Measurements from ENCODE around the gene APBB1IP. TPM values are rescaled to one million over a fixed set of nuclear protein-coding genes. Genes with fewer than 3 reads are reported as not detected.

APBB1IP gene
- total RNA-seq, 2 experiments from 2014 or later = 66.3 to 68.0 TPM

DNA sequence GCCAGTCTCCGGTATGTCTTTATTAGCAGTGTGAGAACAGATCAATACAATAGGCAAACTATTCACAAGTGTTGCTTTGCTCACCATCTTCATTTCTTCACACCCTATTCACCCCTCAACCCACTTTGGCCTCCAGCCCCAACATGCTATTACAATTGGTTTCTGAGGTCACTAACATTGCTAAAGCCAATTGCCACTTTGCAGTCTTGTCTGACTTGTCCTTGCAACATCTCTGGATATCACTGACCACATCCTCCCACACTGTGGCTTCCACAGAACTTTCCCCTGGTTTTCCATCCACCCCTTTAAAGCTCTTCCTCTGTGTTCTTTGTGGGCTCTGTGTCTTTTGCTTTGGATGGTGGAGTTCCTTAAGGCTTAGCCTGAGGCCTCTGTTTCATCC, 5.2 kb upstream of the APBB1IP start:
- H3K36me3 Mint-ChIP-seq = no peaks in the 10 kb centered on the region
- peaks cover 7% of the 10 kb centered on the region for H3K9me3 Mint-ChIP-seq
- no peak overlapping the region for H3K27ac Mint-ChIP-seq
- no peak for DNase-seq
- no peak overlapping the region for H3K4me3 Mint-ChIP-seq
- no peaks in the 10 kb centered on the region for H3K27me3 Mint-ChIP-seq
- H3K4me1 Mint-ChIP-seq = peaks cover 27% of the 10 kb centered on the region

GRCh38 chr10:26435852-26436251, 2.3 kb upstream of the APBB1IP start:
- Mint-ChIP-seq H3K4me1 (peaks cover 23% of the 10 kb centered on the region), H3K27ac (peak overlapping the region; percentile 78), H3K36me3 (peaks cover 6% of the 10 kb centered on the region), H3K4me3 (no peak overlapping the region), H3K9me3 (peaks cover 7% of the 10 kb centered on the region), H3K27me3 (no peaks in the 10 kb centered on the region)
- no peak for DNase-seq

GRCh38 chr10:26436848-26437247, 1.3 kb upstream of the APBB1IP start:
- peaks cover 7% of the 10 kb centered on the region for H3K9me3 Mint-ChIP-seq
- H3K27ac Mint-ChIP-seq = peak overlapping the region; percentile 59
- peaks cover 15% of the 10 kb centered on the region for H3K36me3 Mint-ChIP-seq
- no peak for DNase-seq
- H3K4me3 Mint-ChIP-seq = peak overlapping the region; percentile 38
- H3K27me3 Mint-ChIP-seq = no peaks in the 10 kb centered on the region
- peaks cover 32% of the 10 kb centered on the region for H3K4me1 Mint-ChIP-seq

DNA sequence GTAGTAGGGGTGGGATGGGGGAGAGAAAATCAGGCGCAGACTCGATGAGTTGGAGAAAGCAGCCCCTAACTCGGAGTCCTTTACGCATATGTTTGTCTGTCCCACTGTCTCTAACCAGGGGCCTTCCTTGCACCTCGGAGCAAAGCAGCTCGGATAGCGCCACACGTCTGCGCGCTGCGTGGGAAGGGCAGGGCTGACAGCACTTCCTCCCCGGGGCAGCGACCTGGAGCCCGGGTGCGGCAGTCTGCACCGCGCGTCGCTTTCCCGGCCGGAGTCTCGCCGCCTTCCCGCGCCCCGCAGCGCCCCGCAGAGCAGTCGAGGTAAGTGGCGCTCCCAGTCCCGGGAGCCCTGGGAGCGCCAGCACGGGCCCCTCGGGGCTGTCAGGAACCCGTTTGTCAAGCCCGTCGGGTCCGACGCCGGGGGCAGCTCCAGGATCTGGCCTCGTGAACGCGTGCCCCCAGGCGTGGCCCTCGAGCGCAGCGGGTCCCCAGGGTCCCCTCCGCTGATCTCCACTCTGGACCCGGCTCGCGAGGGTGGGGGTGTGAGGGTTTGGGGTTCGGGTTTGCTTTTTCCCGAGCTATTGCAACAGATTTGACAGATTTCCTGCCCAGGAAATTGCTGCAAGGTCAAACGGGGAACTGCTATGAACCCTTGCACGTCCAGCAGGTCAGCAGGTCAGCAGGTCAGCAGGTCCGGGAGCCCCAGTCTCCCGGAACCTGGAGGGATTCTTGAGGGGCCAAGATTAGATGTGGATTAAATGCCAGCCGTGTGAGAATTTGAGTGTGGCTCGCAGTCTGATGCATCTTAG, 597 bp downstream of the APBB1IP start:
- Mint-ChIP-seq H3K4me1 (peaks cover 44% of the 10 kb centered on the region), H3K27me3 (no peaks in the 10 kb centered on the region), H3K4me3 (peak overlapping the region; percentile 90), H3K27ac (peak overlapping the region; percentile 94), H3K9me3 (peaks cover 8% of the 10 kb centered on the region), H3K36me3 (peaks cover 30% of the 10 kb centered on the region)
- peak; percentile 85 for DNase-seq

DNA sequence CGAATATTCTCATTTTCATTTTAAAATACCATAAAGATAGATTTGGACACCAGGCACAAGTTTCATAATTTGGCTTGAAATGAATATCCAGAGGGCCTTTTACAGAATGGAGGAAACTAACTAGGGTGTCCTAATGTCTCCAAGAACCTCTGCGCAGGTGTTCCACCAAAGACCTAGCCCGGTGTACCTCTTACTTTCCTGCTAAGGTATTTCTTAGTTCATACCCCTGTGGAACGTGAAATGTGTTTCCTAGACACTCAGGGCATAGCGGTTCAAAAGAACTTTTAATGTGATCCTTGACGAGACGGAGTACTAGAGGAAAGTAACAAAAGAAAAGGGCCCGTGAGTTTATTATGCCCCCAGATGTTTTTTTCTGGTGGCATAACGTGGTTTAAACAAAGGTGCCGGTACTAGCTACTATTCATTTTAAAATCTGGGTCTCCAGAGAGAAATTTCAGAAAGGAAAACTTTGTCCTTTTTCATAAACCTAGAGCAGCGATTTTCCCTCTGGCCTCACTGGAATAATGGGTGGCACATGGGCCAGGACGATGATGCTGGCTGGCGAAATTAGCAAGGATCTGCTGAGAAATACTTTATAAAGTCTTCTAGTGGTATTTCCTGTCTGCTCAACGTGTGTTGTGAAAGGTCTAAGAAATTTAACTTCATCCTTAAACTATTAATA, 1.4 kb downstream of the APBB1IP start:
- Mint-ChIP-seq H3K4me3 (peak overlapping the region; percentile 90), H3K27me3 (no peaks in the 10 kb centered on the region), H3K27ac (peak overlapping the region; percentile 93), H3K9me3 (peaks cover 15% of the 10 kb centered on the region), H3K36me3 (peaks cover 37% of the 10 kb centered on the region), H3K4me1 (peaks cover 51% of the 10 kb centered on the region)
- DNase-seq = no peak

DNA sequence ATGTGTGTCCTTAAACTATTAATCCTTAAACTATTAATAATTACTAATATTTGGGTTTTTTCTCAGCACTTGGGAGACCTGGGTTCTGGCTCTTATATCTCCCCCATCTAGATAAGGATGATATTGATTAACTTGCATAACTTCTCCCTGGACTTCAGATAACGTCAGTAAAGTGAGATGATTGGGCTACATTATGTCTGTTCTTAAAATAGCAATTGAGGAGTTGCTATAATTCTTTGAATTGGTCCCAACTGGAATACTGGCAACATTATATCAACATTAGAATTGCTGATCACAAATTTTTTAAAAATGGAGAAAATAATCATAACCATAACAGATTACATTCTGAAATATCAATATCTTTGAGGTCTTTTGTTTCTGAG, 1.9 kb downstream of the APBB1IP start:
- Mint-ChIP-seq H3K27ac (peak overlapping the region; percentile 93), H3K36me3 (peaks cover 41% of the 10 kb centered on the region), H3K4me3 (peak overlapping the region; percentile 90), H3K27me3 (no peaks in the 10 kb centered on the region), H3K4me1 (peaks cover 51% of the 10 kb centered on the region), H3K9me3 (peaks cover 15% of the 10 kb centered on the region)
- no peak for DNase-seq

DNA sequence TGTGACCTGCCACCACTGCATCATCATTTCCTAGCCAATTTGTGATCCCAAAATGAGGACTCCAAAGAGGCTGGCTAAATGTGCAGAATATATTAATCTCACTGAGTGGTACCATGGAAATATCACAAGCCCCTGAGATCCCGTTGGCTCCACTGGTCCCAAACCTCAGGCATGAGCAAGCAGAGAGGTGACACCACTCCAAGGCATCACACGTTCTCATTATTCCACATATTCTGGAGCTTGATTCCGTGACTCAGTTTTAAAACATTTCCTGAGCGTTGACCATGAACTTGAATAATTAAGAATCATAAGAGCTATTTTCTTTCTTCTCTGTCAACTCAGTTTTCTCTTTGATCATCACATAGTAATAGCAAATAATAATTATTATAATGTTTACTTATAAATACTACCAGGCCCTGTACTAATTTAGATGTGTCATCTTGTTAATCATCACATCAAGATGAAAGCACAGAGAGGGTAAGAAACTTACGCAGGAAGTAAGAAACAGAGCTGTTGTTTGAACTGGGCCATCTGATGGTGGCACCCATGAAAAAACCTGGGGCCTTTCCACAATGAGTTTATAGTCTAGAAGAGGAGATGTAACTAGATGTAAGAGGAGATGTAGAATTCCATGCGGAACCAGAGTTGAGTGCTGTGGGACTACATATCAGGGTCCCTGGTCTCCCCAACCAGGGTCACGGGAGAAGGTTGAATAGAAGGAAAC, 3.5 kb downstream of the APBB1IP start:
- DNase-seq = no peak
- H3K36me3 Mint-ChIP-seq = peaks cover 52% of the 10 kb centered on the region

GRCh38 chr10:26445411-26446031, 7.4 kb downstream of the APBB1IP start:
- Mint-ChIP-seq H3K36me3 (peaks cover 72% of the 10 kb centered on the region), H3K27me3 (no peaks in the 10 kb centered on the region), H3K4me1 (peaks cover 78% of the 10 kb centered on the region), H3K27ac (peak overlapping the region; percentile 93), H3K4me3 (no peak overlapping the region), H3K9me3 (peaks cover 14% of the 10 kb centered on the region)
- no peak for DNase-seq

More for the DNA sequence above, 3.5 kb downstream of the APBB1IP start:
- no peaks in the 10 kb centered on the region for H3K27me3 Mint-ChIP-seq
- peaks cover 12% of the 10 kb centered on the region for H3K9me3 Mint-ChIP-seq
- peak overlapping the region; percentile 96 for H3K27ac Mint-ChIP-seq
- H3K4me3 Mint-ChIP-seq = peak overlapping the region; percentile 81
- peaks cover 55% of the 10 kb centered on the region for H3K4me1 Mint-ChIP-seq

GRCh38 chr10:26446258-26446657, 8.1 kb downstream of the APBB1IP start:
- H3K27me3 Mint-ChIP-seq = no peaks in the 10 kb centered on the region
- peak overlapping the region; percentile 93 for H3K27ac Mint-ChIP-seq
- H3K9me3 Mint-ChIP-seq = peaks cover 14% of the 10 kb centered on the region
- H3K4me3 Mint-ChIP-seq = peak overlapping the region; percentile 52
- no peak for DNase-seq
- peaks cover 72% of the 10 kb centered on the region for H3K36me3 Mint-ChIP-seq
- H3K4me1 Mint-ChIP-seq = peaks cover 79% of the 10 kb centered on the region

DNA sequence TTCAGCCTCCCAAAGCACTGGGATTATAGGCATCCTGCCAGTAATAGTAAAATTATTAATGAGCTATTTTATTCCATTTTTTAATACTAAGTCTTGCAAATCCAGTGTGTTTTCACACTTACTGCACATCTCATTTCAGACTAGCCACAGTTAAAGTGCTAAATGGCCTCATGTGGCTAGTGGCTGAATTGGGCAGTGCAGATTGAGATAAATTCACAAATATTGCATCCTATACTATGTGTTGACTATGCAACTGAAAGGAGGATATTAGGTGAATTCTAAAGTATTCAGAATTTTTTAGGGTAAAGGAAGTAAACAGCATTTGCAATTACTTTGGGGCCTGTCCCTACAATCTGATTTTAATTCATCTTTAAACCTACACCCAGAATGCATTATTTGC, 10.2 kb downstream of the APBB1IP start:
- peak overlapping the region; percentile 54 for H3K4me3 Mint-ChIP-seq
- H3K4me1 Mint-ChIP-seq = peaks cover 79% of the 10 kb centered on the region
- peaks cover 72% of the 10 kb centered on the region for H3K36me3 Mint-ChIP-seq
- no peaks in the 10 kb centered on the region for H3K27me3 Mint-ChIP-seq
- H3K9me3 Mint-ChIP-seq = peaks cover 14% of the 10 kb centered on the region
- no peak for DNase-seq
- peak overlapping the region; percentile 90 for H3K27ac Mint-ChIP-seq

GRCh38 chr10:26448706-26449435, 10.7 kb downstream of the APBB1IP start:
- Mint-ChIP-seq H3K9me3 (peaks cover 15% of the 10 kb centered on the region), H3K4me1 (peaks cover 81% of the 10 kb centered on the region), H3K27me3 (no peaks in the 10 kb centered on the region), H3K36me3 (peaks cover 73% of the 10 kb centered on the region), H3K27ac (peak overlapping the region; percentile 90), H3K4me3 (peak overlapping the region; percentile 54)
- DNase-seq = peak; percentile 77

DNA sequence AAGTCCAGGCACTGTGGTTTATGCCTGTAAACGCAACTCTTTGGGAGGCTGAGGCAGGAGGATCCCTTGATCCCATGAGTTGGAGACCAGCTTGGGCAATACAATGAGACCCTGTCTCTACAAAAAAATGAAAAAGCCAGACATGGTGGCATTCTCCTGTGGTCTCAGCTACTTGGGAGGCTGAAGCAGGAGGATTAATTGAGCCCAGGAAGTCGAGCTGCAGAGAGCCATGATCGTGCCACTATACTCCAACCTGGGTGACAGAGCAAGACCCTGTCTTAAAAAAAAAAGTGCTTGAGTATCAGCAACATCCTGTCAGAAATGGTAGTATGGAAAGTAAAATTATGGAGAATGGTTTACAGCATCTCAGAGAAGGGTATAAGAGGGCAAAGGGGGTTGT, 11.6 kb downstream of the APBB1IP start:
- Mint-ChIP-seq H3K27me3 (no peaks in the 10 kb centered on the region), H3K4me1 (peaks cover 76% of the 10 kb centered on the region), H3K4me3 (no peak overlapping the region), H3K27ac (peak overlapping the region; percentile 90), H3K9me3 (peaks cover 8% of the 10 kb centered on the region), H3K36me3 (peaks cover 69% of the 10 kb centered on the region)
- no peak for DNase-seq

GRCh38 chr10:26451903-26452302, 13.8 kb downstream of the APBB1IP start:
- no peak overlapping the region for H3K4me3 Mint-ChIP-seq

DNA sequence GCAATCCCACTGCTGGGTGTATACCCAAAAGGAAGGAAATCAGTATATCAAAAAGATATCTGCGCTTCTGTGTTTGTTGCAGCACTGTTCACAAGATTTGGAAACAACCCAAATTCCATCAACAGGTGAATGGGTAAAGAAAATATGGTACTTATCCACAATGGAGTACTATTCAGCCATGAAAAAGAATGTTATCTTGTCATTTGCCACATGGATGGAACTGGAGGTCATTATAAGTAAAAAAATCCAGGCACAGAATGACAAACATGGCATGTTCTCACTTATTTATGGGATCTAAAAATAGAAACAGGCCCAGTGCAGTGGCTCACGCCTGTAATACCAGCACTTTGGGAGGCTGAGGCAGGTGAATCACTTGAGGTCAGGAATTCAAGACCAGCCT, 15.7 kb downstream of the APBB1IP start:
- DNase-seq = no peak
- H3K27ac Mint-ChIP-seq = no peak overlapping the region
- H3K4me3 Mint-ChIP-seq = no peak overlapping the region
- H3K4me1 Mint-ChIP-seq = peaks cover 76% of the 10 kb centered on the region
- peaks cover 68% of the 10 kb centered on the region for H3K36me3 Mint-ChIP-seq
- H3K27me3 Mint-ChIP-seq = no peaks in the 10 kb centered on the region
- peaks cover 2% of the 10 kb centered on the region for H3K9me3 Mint-ChIP-seq

More at GRCh38 chr10:26451903-26452302, 13.8 kb downstream of the APBB1IP start:
- peaks cover 61% of the 10 kb centered on the region for H3K36me3 Mint-ChIP-seq
- DNase-seq = no peak
- H3K4me1 Mint-ChIP-seq = peaks cover 78% of the 10 kb centered on the region
- no peaks in the 10 kb centered on the region for H3K27me3 Mint-ChIP-seq
- peaks cover 2% of the 10 kb centered on the region for H3K9me3 Mint-ChIP-seq
- peak overlapping the region; percentile 1 for H3K27ac Mint-ChIP-seq

Data from activated naive CD8-positive, alpha-beta T cell treated with anti-CD3 and anti-CD28 coated beads for 36 hours (primary cell).